Measurements from ENCODE around the gene CCDC146. TPM values are rescaled to one million over a fixed set of nuclear protein-coding genes. Genes with fewer than 3 reads are reported as not detected.

CCDC146 gene
- total and polyA plus RNA-seq, 2 of the 8 experiments (the other 6 are each of a cell fraction or from before 2014, with no cell fraction given): 0.88 to 2.4 TPM

DNA sequence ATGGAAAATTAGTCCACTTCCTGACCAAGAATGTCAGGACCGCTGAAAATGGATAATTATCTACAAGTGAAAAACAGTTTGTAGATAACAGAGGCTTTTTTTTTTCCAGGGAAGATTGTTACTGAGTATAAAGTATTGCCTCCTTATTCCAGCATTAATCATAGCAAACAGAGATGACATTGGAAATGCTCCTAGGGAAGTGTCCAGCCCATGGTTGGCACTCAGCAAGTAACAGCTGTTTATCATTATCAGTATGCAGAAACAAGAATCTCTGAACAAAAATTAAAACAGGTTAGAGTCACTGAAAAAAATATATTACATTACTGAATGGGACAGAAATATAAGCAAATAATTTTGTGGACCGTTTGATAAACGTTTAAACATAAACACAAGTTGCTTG is 62.6 kb downstream of the CCDC146 start:
- Histone ChIP-seq H3K36me3 (ENCODE audit: control insufficient read depth in 2 of 4, insufficient read depth in 4 of 4, low read length in 3 of 4) (no peaks in the 10 kb centered on the region), H3K18ac (ENCODE audit: extremely low read depth, low read length) (no peak overlapping the region), H3K23ac (ENCODE audit: insufficient read length) (no peak overlapping the region), H3K9me3 (ENCODE audit: insufficient read depth in 2 of 2, low read depth in 1 of 2, low read length in 1 of 2) (no peaks in the 10 kb centered on the region), H2BK20ac (ENCODE audit: low read length) (no peak overlapping the region), H2AK5ac (ENCODE audit: low read depth, low read length) (no peak overlapping the region), H3K23me2 (ENCODE audit: low read depth, low read length) (no peaks in the 10 kb centered on the region), H3K4me2 (ENCODE audit: insufficient read depth in 1 of 2, low read depth in 2 of 2, low read length in 2 of 2) (no peak overlapping the region), H3K56ac (replicated peaks; ENCODE audit: insufficient read length, low read depth, low read length) (no peak overlapping the region), H3K14ac (ENCODE audit: insufficient read length) (no peak overlapping the region), H2BK5ac (ENCODE audit: low read depth, low read length) (no peak overlapping the region), H4K91ac (replicated peaks; ENCODE audit: insufficient read length, low read length) (no peak overlapping the region), H2AFZ (ENCODE audit: low read length) (no peak overlapping the region), H2BK15ac (ENCODE audit: low read length) (no peak overlapping the region), H2BK120ac (replicated peaks; ENCODE audit: low read depth, low read length) (no peak overlapping the region), H3K4me1 (replicated peaks in 1 of 4; ENCODE audit: control insufficient read depth in 3 of 4, insufficient read depth in 4 of 4, low read length in 3 of 4) (no peaks in the 10 kb centered on the region), H3K4me3 (ENCODE audit: extremely low read depth in 1 of 4, insufficient read depth in 2 of 4, low read depth in 3 of 4, low read length in 4 of 4) (no peak overlapping the region), H3K27ac (ENCODE audit: low read depth, low read length) (no peak overlapping the region), H4K20me1 (replicated peaks in 1 of 2; ENCODE audit: control insufficient read depth in 1 of 2, insufficient read depth in 2 of 2, low read length in 2 of 2) (no peaks in the 10 kb centered on the region), H4K5ac (ENCODE audit: insufficient read length, low read depth, low read length) (no peak overlapping the region), H3K79me1 (ENCODE audit: low read depth, low read length) (no peaks in the 10 kb centered on the region), H3K27me3 (replicated peaks in 1 of 4; ENCODE audit: control insufficient read depth in 3 of 4, extremely low read depth in 1 of 4, insufficient read depth in 3 of 4, low read length in 3 of 4) (no peaks in the 10 kb centered on the region), H4K8ac (ENCODE audit: extremely low read depth, insufficient read depth, low read length) (no peak overlapping the region), H3K9ac (replicated peaks in 1 of 4; ENCODE audit: extremely low read depth in 1 of 4, low read depth in 3 of 4, low read length in 3 of 4) (no peak overlapping the region), H3K79me2 (ENCODE audit: control insufficient read depth in 1 of 2, insufficient read depth in 2 of 2, low read length in 2 of 2) (no peaks in the 10 kb centered on the region), H2BK12ac (ENCODE audit: low read depth, low read length) (no peak overlapping the region), H3K4ac (replicated peaks; ENCODE audit: insufficient read length, low read depth, low read length) (no peak overlapping the region)
- FAIRE-seq: no peak
- 95% methylated on average over 3 of the region's 3 CpGs; no CpG with 5 or more reads in 1 of the 2 experiments for WGBS, 2 experiments (ENCODE audit: extremely low coverage in 1 of 2, insufficient coverage in 1 of 2, insufficient read length in 1 of 2, insufficient replicate concordance in 2 of 2, low coverage in 1 of 2, low lambda C conversion rate in 2 of 2, missing lambda C conversion rate in 1 of 2)
- ChIA-PET POLR2A (ENCODE audit: partially characterized antibody) (no interaction called here), CTCF (ENCODE audit: partially characterized antibody) (no interaction called here)
- no peak for DNase-seq (ENCODE audit: low read depth in 1 of 2, low spot score in 2 of 2)
- TF ChIP-seq RFX5 (IDR thresholded peaks at IDR 0.05; ENCODE audit: borderline replicate concordance, low read depth, low read length) (no peak), CBX8 (IDR thresholded peaks at IDR 0.05; ENCODE audit: borderline replicate concordance, low read depth, low read length) (no peak), SP1 (IDR thresholded peaks at IDR 0.05; ENCODE audit: low read depth, low read length) (no peak), CTBP2 (IDR thresholded peaks at IDR 0.05; ENCODE audit: borderline replicate concordance, insufficient read depth, insufficient read length, low read length) (no peak), NANOG (IDR thresholded peaks at IDR 0.05; ENCODE audit: insufficient read depth, low read depth, low read length, poor library complexity, severe bottlenecking) (no peak), JUND (IDR thresholded peaks at IDR 0.05; ENCODE audit: low read length) (no peak), TAF1 (IDR thresholded peaks at IDR 0.05; ENCODE audit: low read depth, low read length) (no peak), POLR2AphosphoS5 (IDR thresholded peaks at IDR 0.05; ENCODE audit: low read depth, low read length) (no peak), BACH1 (IDR thresholded peaks at IDR 0.05; ENCODE audit: low read length) (no peak), SIX5 (IDR thresholded peaks at IDR 0.05; ENCODE audit: low read depth, low read length) (no peak), TCF12 (IDR thresholded peaks at IDR 0.05; ENCODE audit: low read depth, low read length) (no peak), RAD21 (IDR thresholded peaks at IDR 0.05 in 1 of 2, conservative IDR thresholded peaks at IDR 0.05 in 1 of 2; ENCODE audit: low read depth in 2 of 2, low read length in 2 of 2) (no peak)
- TF ChIP-seq, protein P1, sequence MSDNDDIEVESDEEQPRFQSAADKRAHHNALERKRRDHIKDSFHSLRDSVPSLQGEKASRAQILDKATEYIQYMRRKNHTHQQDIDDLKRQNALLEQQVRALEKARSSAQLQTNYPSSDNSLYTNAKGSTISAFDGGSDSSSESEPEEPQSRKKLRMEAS (IDR thresholded peaks at IDR 0.05): no peak
- TF ChIP-seq, protein P2, sequence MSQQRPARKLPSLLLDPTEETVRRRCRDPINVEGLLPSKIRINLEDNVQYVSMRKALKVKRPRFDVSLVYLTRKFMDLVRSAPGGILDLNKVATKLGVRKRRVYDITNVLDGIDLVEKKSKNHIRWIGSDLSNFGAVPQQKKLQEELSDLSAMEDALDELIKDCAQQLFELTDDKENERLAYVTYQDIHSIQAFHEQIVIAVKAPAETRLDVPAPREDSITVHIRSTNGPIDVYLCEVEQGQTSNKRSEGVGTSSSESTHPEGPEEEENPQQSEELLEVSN (IDR thresholded peaks at IDR 0.05): no peak

All from H1 (cell line).